Astrocyte of the cerebellum (primary cell): Measurements from ENCODE around the gene TSR3.

Experiments used
- DNase-seq: peaks from one replicate; pipeline ENCODE4 v3.0.0-alpha.2; 2011; ENCODE audit warnings: low read depth
- H3K4me3 ChIP-seq: 2 replicates; pipeline ENCODE4 v1.5.1; 2011; ENCODE audit warnings: mild to moderate bottlenecking, low read depth, low read length, moderate library complexity
- CTCF ChIP-seq: IDR thresholded peaks from 2 replicates; pipeline ENCODE4 v1.5.1; 2012; ENCODE audit warnings: low read length, low read depth, moderate library complexity, mild to moderate bottlenecking; ENCODE audit errors: missing control alignments
- in situ Hi-C: cut with HindIII; loops from 2 replicates; pipeline ENCODE4 v1.10.0; 2017; ENCODE audit warnings: low sequenced_read_pairs

TSR3 gene

DNA sequence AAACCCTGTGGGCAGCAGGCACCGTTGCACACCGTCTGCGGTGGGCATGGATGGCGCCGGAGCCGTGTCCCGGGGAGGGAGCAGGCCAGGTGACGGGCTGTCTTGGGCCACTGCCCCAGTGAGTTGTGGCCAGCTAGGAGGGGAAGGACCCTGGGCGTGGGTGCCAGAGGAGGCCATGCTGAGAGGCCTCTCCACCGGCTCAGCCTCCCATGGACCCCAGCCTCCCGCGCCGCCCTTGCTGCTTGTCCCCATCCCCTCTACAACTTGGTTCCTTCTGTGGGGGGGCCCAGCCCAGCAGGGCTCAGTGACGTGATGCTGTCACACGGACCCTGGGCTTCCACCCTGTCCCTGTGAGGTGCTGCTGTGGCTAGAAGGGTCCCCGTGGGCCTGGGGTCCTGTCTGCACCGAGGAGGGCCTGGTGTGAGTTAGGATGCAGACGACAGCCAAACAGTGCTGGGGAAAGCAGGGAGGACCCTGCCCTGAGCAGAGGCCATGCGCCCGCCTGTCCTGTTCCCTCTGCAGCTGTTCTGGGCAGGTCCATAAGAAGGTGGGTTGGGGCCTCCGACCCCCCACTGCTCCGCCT lies 30.9 kb downstream of the TSR3 start:
- DNase-seq, result no peak
- in situ Hi-C loops, result no loop called here
- no peak for TF ChIP-seq CTCF
- no peak overlapping the region for H3K4me3 ChIP-seq

GRCh38 chr16:1320097-1320496 lies 31.6 kb downstream of the TSR3 start:
- no peak overlapping the region for H3K4me3 ChIP-seq
- in situ Hi-C loops, result no loop called here
- no peak for TF ChIP-seq CTCF
- DNase-seq, result no peak

- DNase-seq, result no peak
- no peak overlapping the region for H3K4me3 ChIP-seq
- in situ Hi-C loops, result no loop called here
- TF ChIP-seq CTCF, result no peak
These were observed 32.6 kb downstream of the TSR3 start for GRCh38 chr16:1319041-1319440.

DNA sequence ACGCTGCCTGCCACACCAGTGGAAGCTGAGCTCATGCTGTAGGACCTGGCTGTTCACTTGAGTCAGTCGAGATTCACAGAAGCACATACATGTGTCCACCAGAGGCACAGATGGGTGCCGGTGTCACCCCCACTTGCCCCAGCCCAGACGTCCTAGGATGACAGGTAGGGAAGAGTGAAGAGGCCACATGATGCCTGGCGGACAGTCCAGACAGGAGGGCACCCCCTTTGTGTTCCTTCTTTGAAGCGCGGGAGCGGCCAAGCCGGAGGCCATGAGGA lies 33.5 kb downstream of the TSR3 start:
- DNase-seq, result no peak
- no peak overlapping the region for H3K4me3 ChIP-seq
- no peak for TF ChIP-seq CTCF
- in situ Hi-C loops, result no loop called here

DNA sequence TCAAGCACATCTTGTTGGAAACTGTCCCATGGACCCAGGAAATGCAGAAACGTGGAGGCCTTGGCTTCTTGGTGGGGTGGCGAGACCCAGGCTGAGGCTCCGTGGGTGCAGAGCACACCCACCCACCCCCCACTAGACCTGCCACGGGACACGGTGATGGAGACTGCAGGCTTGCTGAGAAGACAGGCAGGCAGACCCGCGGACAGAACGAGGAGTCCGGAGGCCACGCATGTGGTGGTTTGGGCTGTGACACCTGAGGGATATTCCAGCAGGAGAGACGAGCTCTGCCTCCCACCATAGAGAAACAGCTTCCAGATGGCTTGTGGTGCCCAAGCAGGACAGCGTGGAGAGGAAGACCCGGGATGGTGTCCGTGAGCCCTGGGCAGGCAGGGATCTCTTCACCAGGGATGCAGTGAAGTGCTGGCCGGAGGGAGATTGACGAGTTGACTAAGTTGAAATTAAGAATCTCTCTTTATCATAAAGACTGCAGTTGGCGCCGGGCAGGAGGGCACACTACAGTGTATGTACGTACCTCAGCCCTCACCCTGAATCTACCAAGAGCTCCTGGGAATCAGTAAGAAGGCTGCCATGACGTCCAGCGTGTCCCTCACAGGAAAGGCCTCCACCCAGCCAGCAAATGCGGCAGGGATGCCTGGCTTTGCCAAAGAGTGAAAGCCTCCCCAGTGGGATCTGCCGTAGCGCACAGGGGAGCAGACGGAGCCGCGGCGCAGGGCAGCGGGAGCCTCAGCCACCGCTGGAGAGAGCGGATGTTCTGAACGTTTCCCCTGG lies 34.0 kb downstream of the TSR3 start:
- H3K4me3 ChIP-seq, result no peak overlapping the region
- no peak for DNase-seq
- no peak for TF ChIP-seq CTCF
- in situ Hi-C loops, result no loop called here

DNA sequence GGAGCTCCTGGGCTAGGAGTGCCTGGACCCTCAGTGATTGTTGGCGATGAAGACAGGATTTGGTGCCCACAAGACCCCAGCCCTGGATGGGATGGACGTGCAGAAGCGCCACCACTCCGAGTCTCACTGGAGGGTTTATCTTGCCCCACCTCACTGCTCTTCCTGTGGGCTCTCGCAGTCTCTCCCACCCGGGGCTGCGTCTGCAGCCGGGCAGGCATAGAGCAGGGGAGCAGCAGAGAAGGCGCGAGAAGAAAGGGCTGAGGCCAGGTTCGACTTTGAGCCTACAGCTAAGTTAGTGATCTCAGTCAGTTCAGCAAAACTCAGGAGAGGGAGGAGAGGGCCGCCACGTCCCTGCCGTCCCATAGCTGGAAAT lies 35.7 kb downstream of the TSR3 start:
- no peak overlapping the region for H3K4me3 ChIP-seq
- DNase-seq, result no peak
- TF ChIP-seq CTCF, result no peak
- in situ Hi-C loops, result no loop called here
